OCI-LY1 (cell line): ENCODE results near the gene ZDHHC1.

ENCODE experiments used
- CTCF ChIP-seq: fragments of 200-600 bp; sonication (generic), shearing (Covaris generic); IDR thresholded peaks from 2 replicates; pipeline ENCODE4 v1.5.1; 2017; ENCODE audit warnings: mild to moderate bottlenecking, antibody characterized with exemption, low read length, moderate library complexity, mixed read lengths
- EZH2 ChIP-seq: fragments of 200-600 bp; sonication (generic), shearing (Covaris generic); IDR thresholded peaks from 2 replicates; pipeline ENCODE4 v1.8.0; 2017; ENCODE audit warnings: borderline replicate concordance, mixed run types, mild to moderate bottlenecking, antibody characterized with exemption, low read length, moderate library complexity, mixed read lengths

- TF ChIP-seq CTCF (no peak), EZH2 (no peak)
These were observed 1.2 kb upstream of the ZDHHC1 start for GRCh38 chr16:67417333-67418061.
